Measurements from ENCODE around the gene SLIT3. TPM values are rescaled to one million over a fixed set of nuclear protein-coding genes. Genes with fewer than 3 reads are reported as not detected.

Gene SLIT3
- total and polyA plus RNA-seq, 2 donors from 2014 or later, result 14.5 to 54.1 TPM

- no peak for FAIRE-seq
- no peak for TF ChIP-seq CTCF (IDR thresholded peaks at IDR 0.05; ENCODE audit: borderline replicate concordance, extremely low read depth, insufficient read depth)
- intact Hi-C loops (cut with DNase I), result no loop called here
These were observed 606.6 kb downstream of the SLIT3 start for GRCh38 chr5:168694289-168694688.

GRCh38 chr5:168693883-168694282 is 607.1 kb downstream of the SLIT3 start:
- H3K27ac ChIP-seq (ENCODE audit: low read depth in 2 of 2, low read length in 2 of 2), result no peak overlapping the region
- no peaks in the 10 kb centered on the region for H3K27me3 ChIP-seq (ENCODE audit: control insufficient read depth, insufficient read depth, low read length)
- FAIRE-seq (no peak), DNase-seq (no peak)
- H3K4me3 ChIP-seq (ENCODE audit: low read length in 3 of 3), result no peak overlapping the region
- no peaks in the 10 kb centered on the region for H3K9me3 ChIP-seq (ENCODE audit: control insufficient read depth in 2 of 3, insufficient read depth in 1 of 3, low read length in 3 of 3)
- H3K9ac ChIP-seq (ENCODE audit: low read length in 3 of 3), result no peak overlapping the region
- H3K36me3 ChIP-seq (ENCODE audit: control insufficient read depth in 2 of 3, insufficient read depth in 3 of 3, low read length in 3 of 3), result no peaks in the 10 kb centered on the region
- intact Hi-C loops (cut with DNase I), result no loop called here
- no peak for TF ChIP-seq CTCF (IDR thresholded peaks at IDR 0.05; ENCODE audit: borderline replicate concordance, extremely low read depth, insufficient read depth)
- no peaks in the 10 kb centered on the region for H3K4me1 ChIP-seq (ENCODE audit: control insufficient read depth in 2 of 3, insufficient read depth in 2 of 3, low read depth in 1 of 3, low read length in 3 of 3)

More at GRCh38 chr5:168694289-168694688, 606.6 kb downstream of the SLIT3 start:
- Histone ChIP-seq H3K9ac (ENCODE audit: low read length in 3 of 3) (no peak overlapping the region), H3K9me3 (ENCODE audit: control insufficient read depth in 2 of 3, insufficient read depth in 1 of 3, low read length in 3 of 3) (no peaks in the 10 kb centered on the region), H3K27me3 (ENCODE audit: control insufficient read depth, insufficient read depth, low read length) (no peaks in the 10 kb centered on the region), H3K4me3 (ENCODE audit: low read length in 3 of 3) (no peak overlapping the region), H3K4me1 (ENCODE audit: control insufficient read depth in 2 of 3, insufficient read depth in 2 of 3, low read depth in 1 of 3, low read length in 3 of 3) (no peaks in the 10 kb centered on the region), H3K36me3 (ENCODE audit: control insufficient read depth in 2 of 3, insufficient read depth in 3 of 3, low read length in 3 of 3) (no peaks in the 10 kb centered on the region), H3K27ac (ENCODE audit: low read depth in 2 of 2, low read length in 2 of 2) (no peak overlapping the region)
- DNase-seq, result no peak

- Histone ChIP-seq H3K4me3 (ENCODE audit: low read length in 3 of 3) (no peak overlapping the region), H3K27me3 (ENCODE audit: control insufficient read depth, insufficient read depth, low read length) (no peaks in the 10 kb centered on the region), H3K9ac (ENCODE audit: low read length in 3 of 3) (no peak overlapping the region), H3K36me3 (ENCODE audit: control insufficient read depth in 2 of 3, insufficient read depth in 3 of 3, low read length in 3 of 3) (no peaks in the 10 kb centered on the region), H3K9me3 (ENCODE audit: control insufficient read depth in 2 of 3, insufficient read depth in 1 of 3, low read length in 3 of 3) (no peaks in the 10 kb centered on the region), H3K4me1 (ENCODE audit: control insufficient read depth in 2 of 3, insufficient read depth in 2 of 3, low read depth in 1 of 3, low read length in 3 of 3) (no peaks in the 10 kb centered on the region), H3K27ac (ENCODE audit: low read depth in 2 of 2, low read length in 2 of 2) (no peak overlapping the region)
- TF ChIP-seq CTCF (IDR thresholded peaks at IDR 0.05; ENCODE audit: borderline replicate concordance, extremely low read depth, insufficient read depth), result no peak
- intact Hi-C loops (cut with DNase I), result no loop called here
- DNase-seq (peak in 1 of 5 donors; percentile 39), FAIRE-seq (no peak)
These were observed 607.6 kb downstream of the SLIT3 start for GRCh38 chr5:168693297-168693696.

- no peak overlapping the region for H3K4me3 ChIP-seq (ENCODE audit: low read length in 3 of 3)
- no peak for FAIRE-seq
- no peak for TF ChIP-seq CTCF (IDR thresholded peaks at IDR 0.05; ENCODE audit: borderline replicate concordance, extremely low read depth, insufficient read depth)
- no peak overlapping the region for H3K27ac ChIP-seq (ENCODE audit: low read depth in 2 of 2, low read length in 2 of 2)
- no peak overlapping the region for H3K9ac ChIP-seq (ENCODE audit: low read length in 3 of 3)
- intact Hi-C loops (cut with DNase I), result no loop called here
- no peaks in the 10 kb centered on the region for H3K9me3 ChIP-seq (ENCODE audit: control insufficient read depth in 2 of 3, insufficient read depth in 1 of 3, low read length in 3 of 3)
- H3K27me3 ChIP-seq (ENCODE audit: control insufficient read depth, insufficient read depth, low read length), result no peaks in the 10 kb centered on the region
- H3K36me3 ChIP-seq (ENCODE audit: control insufficient read depth in 2 of 3, insufficient read depth in 3 of 3, low read length in 3 of 3), result no peaks in the 10 kb centered on the region
- no peaks in the 10 kb centered on the region for H3K4me1 ChIP-seq (ENCODE audit: control insufficient read depth in 2 of 3, insufficient read depth in 2 of 3, low read depth in 1 of 3, low read length in 3 of 3)
- DNase-seq, result no peak
These were observed 609.0 kb downstream of the SLIT3 start for GRCh38 chr5:168691891-168692290.
